Rectal smooth muscle tissue (tissue), 1 donor: ENCODE measurements around the gene KLHL11.

Source experiments
- H3K27ac ChIP-seq: one replicate; pipeline ENCODE4 v1.7.0; 2013; ENCODE audit warnings: low read depth, low read length, inconsistent platforms
- H3K27me3 ChIP-seq: one replicate; pipeline ENCODE4 v1.7.0; 2013; ENCODE audit warnings: low read length; ENCODE audit not compliant: control insufficient read depth, insufficient read depth
- H3K36me3 ChIP-seq: one replicate; pipeline ENCODE4 v1.7.0; 2013; ENCODE audit warnings: low read length; ENCODE audit not compliant: control insufficient read depth, insufficient read depth
- H3K4me1 ChIP-seq: one replicate; pipeline ENCODE4 v1.7.0; 2013; ENCODE audit warnings: low read length; ENCODE audit not compliant: control insufficient read depth, insufficient read depth
- H3K4me3 ChIP-seq: one replicate; pipeline ENCODE4 v1.7.0; 2013; ENCODE audit warnings: low read length
- H3K9ac ChIP-seq: one replicate; pipeline ENCODE4 v1.7.0; 2013; ENCODE audit warnings: low read length

The KLHL11 gene

DNA sequence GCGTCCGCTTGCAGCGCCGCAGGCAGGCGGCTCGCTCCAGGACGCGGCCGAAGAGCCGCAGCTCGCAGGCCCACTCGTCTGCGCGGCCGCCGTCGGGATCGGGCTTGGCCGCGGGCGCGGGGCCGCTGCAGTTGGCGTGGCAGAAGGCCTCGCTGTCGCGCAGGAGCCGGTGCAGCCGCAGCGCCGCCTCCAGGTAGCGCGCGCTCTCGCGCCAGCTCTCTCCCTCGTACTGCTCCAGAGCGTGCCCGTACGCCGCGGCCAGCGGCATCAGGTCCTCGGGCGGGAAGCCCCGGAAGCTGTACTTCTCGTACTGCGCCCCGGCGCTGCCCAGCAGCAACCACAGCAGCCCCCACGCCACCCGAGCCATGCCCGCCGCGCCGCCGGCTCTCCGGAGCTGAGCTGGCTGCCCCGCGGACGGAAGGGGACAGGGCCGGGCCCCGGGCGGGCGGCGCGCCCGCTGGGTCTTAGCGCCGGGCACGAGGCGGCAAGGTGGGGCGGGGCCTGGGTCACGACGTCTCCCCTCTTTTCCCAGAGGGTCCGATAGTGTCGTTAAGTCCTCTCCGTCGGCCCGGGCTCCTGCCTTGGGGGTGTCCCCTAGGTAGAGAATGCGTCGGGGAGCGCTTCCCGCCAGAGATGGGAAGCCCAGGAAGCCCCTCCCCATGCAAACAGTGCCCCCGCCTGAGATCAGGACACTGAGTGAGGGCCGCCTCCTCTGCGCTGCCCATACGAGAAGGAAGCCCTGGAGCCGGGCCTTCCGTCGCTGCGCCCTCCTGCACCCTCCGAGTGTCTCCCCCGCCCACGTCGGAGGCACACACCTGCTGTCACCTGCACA, 53.5 kb downstream of the KLHL11 start, which contains the start of gene P3H4:
P3H4 (minus strand) TSS at position 401 of the 832 bp plus-strand sequence; CDS start at position 367, 34 bp downstream.
- Histone ChIP-seq H3K9ac (peak within 1 kb of the TSS; percentile 73), H3K4me1 (peaks cover 9% of the 10 kb centered on the region), H3K27me3 (no peaks in the 10 kb centered on the region), H3K36me3 (peaks cover 2% of the 10 kb centered on the region), H3K27ac (peak within 1 kb of the TSS; percentile 1), H3K4me3 (peak within 1 kb of the TSS; percentile 90)

DNA sequence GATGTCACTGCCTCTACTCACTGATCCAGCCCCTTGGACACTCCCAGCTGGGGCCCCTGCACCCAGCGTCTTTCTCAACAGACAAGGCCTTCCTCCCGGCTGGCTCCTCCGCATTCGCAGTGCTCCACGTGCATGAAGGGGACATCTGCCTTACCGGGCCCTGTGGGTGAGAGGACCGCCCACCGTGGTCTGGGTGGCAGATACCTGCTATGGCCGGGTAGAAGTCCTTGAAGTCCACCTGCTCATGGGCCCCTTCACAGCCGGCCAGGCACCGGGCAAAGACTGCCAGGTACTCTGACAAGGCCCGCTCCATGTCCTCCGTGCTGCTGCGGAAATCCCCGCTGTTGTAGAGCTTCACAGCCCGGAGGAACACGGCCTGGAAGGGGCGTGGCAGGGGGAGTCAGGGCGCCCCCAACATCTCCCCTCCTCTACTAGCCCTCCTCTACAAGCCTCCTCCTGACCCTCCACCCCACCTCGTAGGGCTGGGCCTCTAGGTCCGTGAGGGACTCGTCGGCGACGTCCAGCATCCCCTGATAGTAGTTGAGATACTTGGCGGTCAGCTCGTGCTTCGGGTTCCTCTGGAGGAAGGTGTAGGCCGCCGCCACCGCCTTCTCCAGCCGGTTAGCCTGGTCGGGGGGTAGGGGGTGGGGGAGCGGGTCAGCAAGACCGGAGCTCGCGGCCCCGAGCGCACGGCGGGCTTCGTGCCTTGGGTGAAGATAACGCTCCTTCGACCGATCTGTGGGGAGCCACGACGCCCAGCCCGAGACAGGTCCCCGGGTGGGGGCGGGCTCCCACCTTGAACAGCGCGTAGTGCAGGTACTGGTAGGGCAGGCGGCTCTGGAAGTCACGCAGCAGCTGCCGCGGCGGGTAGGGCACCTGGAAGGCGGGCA, 54.3 kb downstream of the KLHL11 start:
- Histone ChIP-seq H3K27me3 (no peaks in the 10 kb centered on the region), H3K4me1 (peaks cover 9% of the 10 kb centered on the region), H3K27ac (peak overlapping the region; percentile 1), H3K4me3 (peak overlapping the region; percentile 90), H3K9ac (peak overlapping the region; percentile 73), H3K36me3 (peaks cover 2% of the 10 kb centered on the region)

DNA sequence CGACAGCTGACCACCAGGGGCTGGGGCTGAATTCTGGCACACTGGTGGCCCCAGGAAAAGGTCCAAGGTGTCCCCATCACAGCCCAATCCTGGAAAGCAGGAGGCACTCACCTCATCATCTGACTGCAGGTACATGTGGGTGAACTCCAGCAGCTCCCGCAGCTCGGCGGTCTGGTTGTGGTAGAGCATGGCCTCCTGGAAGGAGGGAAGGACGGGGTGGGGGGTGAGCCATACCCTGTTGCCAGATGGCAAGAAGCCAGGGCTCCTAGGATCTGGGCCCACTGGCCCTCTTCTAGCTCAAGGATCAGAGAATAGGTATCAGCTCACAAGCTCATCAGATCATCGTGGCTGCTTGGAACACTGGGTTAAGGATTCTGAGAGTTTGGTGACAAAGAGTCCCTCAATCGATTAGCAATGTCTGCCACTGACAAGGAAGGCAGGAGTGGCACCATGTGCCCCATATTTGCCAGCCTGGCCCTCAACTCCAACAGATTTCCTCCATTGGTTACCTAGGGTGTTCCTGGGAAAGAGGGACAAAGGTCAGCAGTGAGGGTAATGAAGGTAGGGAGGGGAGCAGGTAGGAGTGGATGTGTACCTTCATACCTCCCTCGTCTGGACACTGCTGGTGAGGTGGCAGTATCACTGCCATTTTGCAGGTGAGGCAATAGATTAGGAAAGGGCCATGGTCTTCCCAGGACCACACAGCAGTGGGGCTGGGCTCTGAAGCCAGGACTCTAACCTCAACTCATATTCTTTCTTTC, 58.4 kb downstream of the KLHL11 start:
- Histone ChIP-seq H3K4me3 (no peak overlapping the region), H3K36me3 (peaks cover 2% of the 10 kb centered on the region), H3K4me1 (peaks cover 6% of the 10 kb centered on the region), H3K27ac (no peak overlapping the region), H3K27me3 (no peaks in the 10 kb centered on the region), H3K9ac (no peak overlapping the region)
